Cardiac muscle cell (in vitro differentiated cells and primary cell): ENCODE data around the gene S1PR3. TPM values are rescaled to one million over a fixed set of nuclear protein-coding genes. Genes with fewer than 3 reads are reported as not detected.

Experiments
- DNase-seq, 2 donors: peaks; one replicate each; pipeline versions ENCODE4 v3.0.0 to v3.0.0-alpha.2; 2010 to 2017; ENCODE audit warnings: low read depth in 1 of 2, low spot score in 1 of 2
- H3K27ac ChIP-seq: fragments of 200-600 bp; sonication (generic); 2 replicates; pipeline ENCODE4 v1.5.1; 2016
- H3K27me3 ChIP-seq: fragments of 200-600 bp; sonication (generic); 2 replicates; pipeline ENCODE4 v1.6.0; 2016; ENCODE audit warnings: control low read depth
- H3K36me3 ChIP-seq: fragments of 200-600 bp; sonication (generic); 2 replicates; pipeline ENCODE4 v1.5.1; 2016; ENCODE audit warnings: control low read depth
- H3K4me1 ChIP-seq: fragments of 200-600 bp; sonication (generic); 2 replicates; pipeline ENCODE4 v1.8.1; 2017; ENCODE audit warnings: low read depth, mild to moderate bottlenecking, mixed run types
- H3K4me3 ChIP-seq: fragments of 200-600 bp; sonication (generic); 2 replicates; pipeline ENCODE4 v1.5.1; 2016; ENCODE audit warnings: mild to moderate bottlenecking
- H3K9me3 ChIP-seq: fragments of 200-600 bp; sonication (generic); 2 replicates; pipeline ENCODE4 v1.5.1; 2017; ENCODE audit warnings: low read depth, mild to moderate bottlenecking, control low read depth
- CTCF ChIP-seq: IDR thresholded peaks from 2 replicates; pipeline ENCODE4 v1.5.1; 2012; ENCODE audit warnings: low read depth, mild to moderate bottlenecking, low read length
- polyA plus RNA-seq: library from polyadenylated mRNA; unstranded; fragments of >200 nt; fragmentation: Nextera tagmentation; extraction: Ambion mirVana; gene quantifications from 2 replicates; pipeline ENCODE4 v1.2.1, GENCODE V29; 2016
- total RNA-seq: library from RNA; depleted of rRNA; stranded (reverse); fragments of >200 nt; gene quantifications from 2 replicates; pipeline ENCODE4 v1.2.3, GENCODE V29; 2016

The S1PR3 gene
- total and polyA plus RNA-seq, 2 experiments from 2014 or later = 10.9 to 11.3 TPM

GRCh38 chr9:88949425-88949824 is 41.8 kb upstream of the S1PR3 start:
- peaks cover 30% of the 10 kb centered on the region for H3K4me1 ChIP-seq
- no peaks in the 10 kb centered on the region for H3K36me3 ChIP-seq
- no peaks in the 10 kb centered on the region for H3K27me3 ChIP-seq
- no peaks in the 10 kb centered on the region for H3K9me3 ChIP-seq
- TF ChIP-seq CTCF = no peak
- peak; percentile 76 to 78 for DNase-seq
- H3K4me3 ChIP-seq = no peak overlapping the region
- H3K27ac ChIP-seq = peak overlapping the region; percentile 77

GRCh38 chr9:88949961-88950340 is 41.3 kb upstream of the S1PR3 start:
- peaks cover 30% of the 10 kb centered on the region for H3K4me1 ChIP-seq
- DNase-seq = no peak
- no peaks in the 10 kb centered on the region for H3K36me3 ChIP-seq
- no peak for TF ChIP-seq CTCF
- no peaks in the 10 kb centered on the region for H3K27me3 ChIP-seq
- no peaks in the 10 kb centered on the region for H3K9me3 ChIP-seq
- H3K4me3 ChIP-seq = no peak overlapping the region
- H3K27ac ChIP-seq = peak overlapping the region; percentile 77

- Histone ChIP-seq H3K9me3 (no peaks in the 10 kb centered on the region), H3K4me3 (no peak overlapping the region), H3K36me3 (no peaks in the 10 kb centered on the region), H3K27me3 (no peaks in the 10 kb centered on the region), H3K4me1 (peaks cover 30% of the 10 kb centered on the region), H3K27ac (peak overlapping the region; percentile 77)
- peak; percentile 14 to 88 for DNase-seq
- no peak for TF ChIP-seq CTCF
Observed at GRCh38 chr9:88950341-88951154, 40.7 kb upstream of the S1PR3 start.

- peak overlapping the region; percentile 12 for H3K27ac ChIP-seq
- no peaks in the 10 kb centered on the region for H3K9me3 ChIP-seq
- no peaks in the 10 kb centered on the region for H3K27me3 ChIP-seq
- H3K4me3 ChIP-seq = no peak overlapping the region
- no peak for TF ChIP-seq CTCF
- no peaks in the 10 kb centered on the region for H3K36me3 ChIP-seq
- no peak for DNase-seq
- H3K4me1 ChIP-seq = peaks cover 30% of the 10 kb centered on the region
Observed at GRCh38 chr9:88951155-88951542, 40.1 kb upstream of the S1PR3 start.

GRCh38 chr9:88952086-88952615 is 39.1 kb upstream of the S1PR3 start:
- H3K27ac ChIP-seq = no peak overlapping the region
- no peak for DNase-seq
- H3K36me3 ChIP-seq = no peaks in the 10 kb centered on the region
- no peaks in the 10 kb centered on the region for H3K27me3 ChIP-seq
- no peaks in the 10 kb centered on the region for H3K9me3 ChIP-seq
- no peak for TF ChIP-seq CTCF
- peaks cover 30% of the 10 kb centered on the region for H3K4me1 ChIP-seq
- no peak overlapping the region for H3K4me3 ChIP-seq
